HG03060 (cell line): ENCODE results near the gene EPHB6.

Source experiments
- ATAC-seq: cut with Tn5 transposase; IDR thresholded peaks from one replicate; pipeline ENCODE4 v1.9.1; 2021; ENCODE audit warnings: low read depth, moderate number of reproducible peaks; ENCODE audit not compliant: unreplicated experiment

Gene EPHB6

DNA sequence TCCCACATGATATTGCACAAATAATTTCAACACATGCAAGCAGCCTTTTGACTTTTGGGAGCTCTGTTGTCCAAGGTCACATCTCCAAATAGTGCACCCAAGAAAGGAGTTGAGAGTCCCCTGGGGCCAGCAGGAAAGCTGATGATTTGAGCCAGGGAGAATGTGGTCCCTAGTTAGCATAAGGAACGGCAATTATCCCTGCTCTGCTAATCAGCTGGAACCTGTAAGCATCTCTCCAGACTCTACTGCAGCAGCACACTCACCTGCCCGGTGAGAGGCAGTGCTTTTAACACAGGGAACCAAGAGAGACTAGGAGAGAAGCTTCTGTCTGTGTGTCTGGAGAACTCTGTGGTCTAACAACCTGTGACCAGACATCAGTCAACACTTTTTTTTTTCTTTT lies 61.6 kb downstream of the EPHB6 start:
- ATAC-seq = no peak

DNA sequence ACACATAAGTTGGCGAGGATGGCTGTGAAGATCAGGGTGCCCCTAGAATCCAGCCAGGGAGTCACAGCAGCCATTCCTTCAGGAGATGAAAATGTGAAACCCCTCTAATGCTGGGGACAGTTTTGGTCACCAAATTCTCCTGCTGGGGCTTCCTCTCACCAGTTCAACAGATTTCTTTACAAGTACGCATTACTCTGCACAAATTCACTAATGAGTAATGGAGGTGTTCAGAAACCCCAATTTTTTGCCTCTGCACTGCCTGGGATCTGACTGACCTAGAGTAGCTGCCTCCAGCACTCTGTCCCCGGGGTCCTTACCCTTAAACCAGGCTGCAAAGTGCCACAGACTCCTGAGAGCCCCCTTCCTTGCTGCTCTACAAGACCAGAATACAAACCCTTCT lies 62.6 kb downstream of the EPHB6 start:
- ATAC-seq = no peak

DNA sequence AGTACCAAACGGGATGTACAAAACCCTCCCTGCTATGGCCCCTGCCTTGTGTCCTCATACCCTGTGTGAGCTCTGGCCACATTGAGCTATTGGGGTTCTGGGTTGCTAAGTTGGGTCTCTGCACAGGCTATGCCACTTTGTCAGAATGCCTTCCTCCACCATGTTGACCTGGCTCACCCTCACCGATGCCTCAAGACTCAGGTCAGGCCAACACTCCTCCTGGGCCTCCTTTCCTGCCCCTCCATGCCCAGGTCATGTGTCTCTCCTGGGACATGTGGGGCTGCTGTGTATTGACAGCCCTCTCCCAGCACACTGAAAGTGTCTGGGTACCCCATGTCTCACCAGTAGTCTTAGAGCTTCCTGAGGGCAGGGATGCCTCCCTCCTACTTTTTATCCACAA lies 64.0 kb downstream of the EPHB6 start:
- ATAC-seq = no peak

DNA sequence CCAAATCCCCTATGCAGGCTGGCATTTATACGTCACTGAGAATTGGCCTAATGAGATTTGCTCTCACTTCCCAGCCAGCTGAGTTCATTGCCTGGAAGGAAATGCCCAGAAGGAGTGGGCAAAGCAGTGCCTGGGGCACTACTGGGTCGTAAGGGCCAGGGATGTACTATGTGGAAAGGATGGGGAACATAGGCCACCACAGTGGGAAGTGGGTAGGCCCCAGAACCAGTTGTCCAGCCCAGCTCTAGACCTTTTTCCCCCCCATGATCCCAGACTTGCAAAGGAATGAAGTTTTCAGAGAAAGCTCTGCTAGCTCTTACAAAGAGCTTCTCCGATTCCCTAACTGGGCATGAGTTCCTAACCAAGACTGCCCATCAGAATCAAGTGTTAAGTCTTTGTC lies 64.8 kb downstream of the EPHB6 start:
- no peak for ATAC-seq
